Endothelial cell of umbilical vein (primary cell): Measurements from ENCODE around the gene PPP4R3B. TPM values are rescaled to one million over a fixed set of nuclear protein-coding genes. Genes with fewer than 3 reads are reported as not detected.

ENCODE experiments used
- BruUV-seq: library from RNA; stranded (reverse); fragments of 400-500 nt; replicated peaks from 2 replicates; lab custom pipeline; 2021; lab: Mats Ljungman, UMichigan
- CTCF ChIA-PET: fragments of 300-600, 350-600 bp; sonication (Branson Sonifier 250); formaldehyde crosslinking; loops from one replicate; lab custom pipeline; 2021; ENCODE audit warnings: antibody characterized with exemption, inconsistent platforms; lab: Charles Lee
- POLR2A ChIA-PET: fragments of 300-600, 350-600 bp; sonication (Branson Sonifier 250); formaldehyde crosslinking; loops from one replicate; lab custom pipeline; 2021; ENCODE audit warnings: antibody characterized with exemption, inconsistent platforms; lab: Charles Lee
- DNase-seq: peaks from one replicate; pipeline ENCODE4 v3.0.0-alpha.2; 2011; ENCODE audit warnings: low read depth, low spot score
- FAIRE-seq: peaks from 2 replicates; lab custom pipeline; 2011; peaks lifted over from hg19 to GRCh38; lab: Jason Lieb, UNC
- H2AFZ ChIP-seq: 2 replicates; pipeline ENCODE4 v1.6.0; 2012; ENCODE audit warnings: low read depth, low read length, control low read depth, inconsistent platforms
- H3K27ac ChIP-seq: 2 replicates; pipeline ENCODE4 v1.5.1; 2011; ENCODE audit warnings: low read depth, mild to moderate bottlenecking, control low read depth, low read length, moderate library complexity; ENCODE audit not compliant: insufficient read depth
- H3K27me3 ChIP-seq, 2 experiments: 2 replicates each; pipeline versions ENCODE4 v1.6.0 to v1.6.1; 2011; ENCODE audit warnings: low read length in 2 of 2, mixed read lengths in 1 of 2; ENCODE audit not compliant: control insufficient read depth in 2 of 2, insufficient read depth in 2 of 2
- H3K36me3 ChIP-seq, 2 experiments: 2 replicates in 1 of 2; 3 replicates in 1 of 2; pipeline ENCODE4 v1.5.1; 2011; ENCODE audit warnings: low read length in 2 of 2, mild to moderate bottlenecking in 1 of 2, moderate library complexity in 1 of 2; ENCODE audit not compliant: control insufficient read depth in 2 of 2, insufficient read depth in 2 of 2; ENCODE audit errors: extremely low read depth in 1 of 2
- H3K4me1 ChIP-seq: 3 replicates; pipeline ENCODE4 v1.5.1; 2011; ENCODE audit warnings: mild to moderate bottlenecking, low read length; ENCODE audit not compliant: control insufficient read depth, insufficient read depth; ENCODE audit errors: extremely low read depth
- H3K4me2 ChIP-seq: 2 replicates; pipeline ENCODE4 v1.6.1; 2011; ENCODE audit warnings: low read length, control low read depth, mixed read lengths; ENCODE audit not compliant: insufficient read depth
- H3K4me3 ChIP-seq, 3 experiments: fragments of 200-600 bp in 1 of 3; sonication (generic), shearing (Covaris generic) in 1 of 3; replicated peaks in 1 of 3; 2 replicates each; pipeline ENCODE4 v1.5.1; 2011 to 2016; ENCODE audit warnings: control low read depth in 3 of 3, low read length in 3 of 3, mild to moderate bottlenecking in 2 of 3, inconsistent platforms in 1 of 3, low read depth in 1 of 3, moderate library complexity in 1 of 3; ENCODE audit not compliant: insufficient read depth in 1 of 3
- H3K79me2 ChIP-seq: 2 replicates; pipeline ENCODE4 v1.6.0; 2012; ENCODE audit warnings: low read length, inconsistent platforms; ENCODE audit not compliant: control insufficient read depth, insufficient read depth
- H3K9ac ChIP-seq: replicated peaks from 2 replicates; pipeline ENCODE3; 2011; ENCODE audit warnings: low read length, control low read depth; ENCODE audit not compliant: insufficient read depth; ENCODE audit errors: extremely low read depth
- H3K9me1 ChIP-seq: replicated peaks from 3 replicates; pipeline ENCODE4 v1.6.0; 2011; ENCODE audit warnings: mild to moderate bottlenecking, low read length; ENCODE audit not compliant: control insufficient read depth, insufficient read depth; ENCODE audit errors: extremely low read depth
- H3K9me3 ChIP-seq: replicated peaks from 2 replicates; pipeline ENCODE4 v1.5.1; 2012; ENCODE audit warnings: low read length, inconsistent platforms; ENCODE audit not compliant: control insufficient read depth, insufficient read depth
- H4K20me1 ChIP-seq: replicated peaks from 2 replicates; pipeline ENCODE3; 2011; ENCODE audit warnings: mild to moderate bottlenecking, low read length; ENCODE audit not compliant: control insufficient read depth, insufficient read depth; ENCODE audit errors: extremely low read depth
- EZH2 ChIP-seq: IDR thresholded peaks from 2 replicates; pipeline ENCODE4 v1.6.1; 2012; ENCODE audit warnings: borderline replicate concordance, low read depth, mild to moderate bottlenecking, moderate library complexity, low read length, inconsistent platforms; ENCODE audit not compliant: severe bottlenecking
- FOS ChIP-seq: IDR thresholded peaks from 2 replicates; pipeline ENCODE4 v1.6.1; 2011; ENCODE audit warnings: mild to moderate bottlenecking, low read length, moderate library complexity, borderline replicate concordance; ENCODE audit not compliant: insufficient read depth
- GATA2 ChIP-seq: IDR thresholded peaks from 2 replicates; pipeline ENCODE4 v1.7.0; 2011; ENCODE audit warnings: low read depth, mild to moderate bottlenecking, moderate library complexity, mixed read lengths, low read length; ENCODE audit not compliant: insufficient read length, insufficient read depth
- JUN ChIP-seq: IDR thresholded peaks from 2 replicates; pipeline ENCODE4 v1.6.1; 2011; ENCODE audit warnings: borderline replicate concordance, low read depth; ENCODE audit not compliant: insufficient read length, insufficient read depth
- MYC ChIP-seq: IDR thresholded peaks from one replicate; pipeline ENCODE4 v1.6.1; 2011; ENCODE audit warnings: mild to moderate bottlenecking, low read depth, low read length
- POLR2A ChIP-seq: IDR thresholded peaks from 2 replicates; pipeline ENCODE4 v1.6.1; 2012; ENCODE audit warnings: low read depth, mild to moderate bottlenecking, control low read depth, low read length
- POLR2AphosphoS5 ChIP-seq: IDR thresholded peaks from 2 replicates; pipeline ENCODE4 v1.6.1; 2012; ENCODE audit warnings: low read depth, mild to moderate bottlenecking, control low read depth, low read length, moderate library complexity; ENCODE audit not compliant: insufficient read depth
- dilution Hi-C: fragments of 300-500 bp; cut with MboI; formaldehyde crosslinking; loops from one replicate; pipeline ENCODE4 v1.15.0; 2019; ENCODE audit warnings: low sequenced_read_pairs; ENCODE audit not compliant: extremely low pct_ligation_motif_present
- intact Hi-C: fragments of 100-400 bp; cut with micrococcal nuclease; formaldehyde crosslinking; loops from one replicate; pipeline ENCODE4 v1.10.0; 2022
- polyA plus RNA-seq, 4 experiments: library from polyadenylated mRNA; depleted of rRNA in 3 of 4; stranded (reverse) in 3 of 4; unstranded in 1 of 4; fragments of >200 nt; gene quantifications; 2 replicates each; pipeline versions ENCODE4 v1.2.1 to v1.2.3, GENCODE V29; 2011 to 2012; ENCODE audit warnings: missing spikeins in 1 of 4
- total RNA-seq: library from RNA; stranded (reverse); gene quantifications from 2 replicates; pipeline ENCODE4 v1.2.3, GENCODE V29; 2021
- TF ChIP-seq, protein P1 (sequence below): IDR thresholded peaks from 2 replicates; pipeline ENCODE4 v1.6.1; 2011; ENCODE audit not compliant: insufficient read depth, insufficient read length
- TF ChIP-seq, protein P2 (sequence below), 2 donors: IDR thresholded peaks; 1 replicate in 1 of 2; 2 replicates in 1 of 2; pipeline ENCODE4 v1.5.1; 2011; ENCODE audit warnings: low read length in 2 of 2, mild to moderate bottlenecking in 2 of 2, moderate library complexity in 2 of 2, control low read depth in 1 of 2, inconsistent platforms in 1 of 2, low read depth in 1 of 2; ENCODE audit not compliant: insufficient read depth in 1 of 2; ENCODE audit errors: extremely low read depth in 1 of 2

Gene PPP4R3B
- total and polyA plus RNA-seq, 2 donors (not counting 3 experiments of a cell fraction or from before 2014, with no cell fraction given), result 11.2 to 51.5 TPM

- H4K20me1 ChIP-seq, result no peaks in the 10 kb centered on the region
- H3K79me2 ChIP-seq, result no peaks in the 10 kb centered on the region
- FAIRE-seq (peak; percentile 40), DNase-seq (peak; percentile 87)
- no TSS peak for BruUV-seq
- no peak overlapping the region for H3K4me3 ChIP-seq
- H3K4me1 ChIP-seq, result peaks cover 10% of the 10 kb centered on the region
- ChIA-PET CTCF (interaction anchor here (1.2 to 1.6 kb wide), 2 partner anchors 9 to 11 kb away, joined by 5 to 8 read pairs; partner anchors contain the start of gene CFAP36), POLR2A (no interaction called here)
- intact Hi-C loops, result no loop called here
- peak overlapping the region; percentile 7 for H3K27ac ChIP-seq
- H3K9ac ChIP-seq, result no peak overlapping the region
- H3K9me3 ChIP-seq, result no peaks in the 10 kb centered on the region
- H3K9me1 ChIP-seq, result no peaks in the 10 kb centered on the region
- dilution Hi-C loops, result no loop called here
- no peak for TF ChIP-seq POLR2AphosphoS5
- TF ChIP-seq, protein P1, sequence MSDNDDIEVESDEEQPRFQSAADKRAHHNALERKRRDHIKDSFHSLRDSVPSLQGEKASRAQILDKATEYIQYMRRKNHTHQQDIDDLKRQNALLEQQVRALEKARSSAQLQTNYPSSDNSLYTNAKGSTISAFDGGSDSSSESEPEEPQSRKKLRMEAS, result no peak
- no peak for TF ChIP-seq FOS
- no peak for TF ChIP-seq POLR2A
- TF ChIP-seq MYC, result no peak
- TF ChIP-seq, protein P2, sequence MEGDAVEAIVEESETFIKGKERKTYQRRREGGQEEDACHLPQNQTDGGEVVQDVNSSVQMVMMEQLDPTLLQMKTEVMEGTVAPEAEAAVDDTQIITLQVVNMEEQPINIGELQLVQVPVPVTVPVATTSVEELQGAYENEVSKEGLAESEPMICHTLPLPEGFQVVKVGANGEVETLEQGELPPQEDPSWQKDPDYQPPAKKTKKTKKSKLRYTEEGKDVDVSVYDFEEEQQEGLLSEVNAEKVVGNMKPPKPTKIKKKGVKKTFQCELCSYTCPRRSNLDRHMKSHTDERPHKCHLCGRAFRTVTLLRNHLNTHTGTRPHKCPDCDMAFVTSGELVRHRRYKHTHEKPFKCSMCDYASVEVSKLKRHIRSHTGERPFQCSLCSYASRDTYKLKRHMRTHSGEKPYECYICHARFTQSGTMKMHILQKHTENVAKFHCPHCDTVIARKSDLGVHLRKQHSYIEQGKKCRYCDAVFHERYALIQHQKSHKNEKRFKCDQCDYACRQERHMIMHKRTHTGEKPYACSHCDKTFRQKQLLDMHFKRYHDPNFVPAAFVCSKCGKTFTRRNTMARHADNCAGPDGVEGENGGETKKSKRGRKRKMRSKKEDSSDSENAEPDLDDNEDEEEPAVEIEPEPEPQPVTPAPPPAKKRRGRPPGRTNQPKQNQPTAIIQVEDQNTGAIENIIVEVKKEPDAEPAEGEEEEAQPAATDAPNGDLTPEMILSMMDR (IDR thresholded peaks at IDR 0.05; ENCODE audit: extremely low read depth in 1 of 2, insufficient read depth in 1 of 2, low read depth in 1 of 2, low read length in 2 of 2), result no peak
- no peak for TF ChIP-seq EZH2
- no peak for TF ChIP-seq GATA2
- no peak for TF ChIP-seq JUN
- H3K27me3 ChIP-seq, result no peaks in the 10 kb centered on the region
- H3K36me3 ChIP-seq, result peaks cover 0 to 2% of the 10 kb centered on the region in 2 experiments
- no peak overlapping the region for H2AFZ ChIP-seq
- no peak overlapping the region for H3K4me2 ChIP-seq
Observed at GRCh38 chr2:55530539-55531081, 86.8 kb downstream of the PPP4R3B start.
